Mesenchymal stem cell (in vitro differentiated cells and primary cell): ENCODE data around the gene LRRC10B.

Source experiments
- DNase-seq: peaks from one replicate; pipeline ENCODE4 v3.0.0-alpha.2; 2013
- H2AFZ ChIP-seq: one replicate; pipeline ENCODE4 v1.6.1; 2013; ENCODE audit warnings: low read depth, mild to moderate bottlenecking, control low read depth, inconsistent platforms, low read length, moderate library complexity
- H2AK5ac ChIP-seq: 2 replicates; pipeline ENCODE4 v1.6.1; 2013; ENCODE audit warnings: low read length, moderate library complexity, mild to moderate bottlenecking, inconsistent platforms; ENCODE audit not compliant: severe bottlenecking
- H2BK120ac ChIP-seq: one replicate; pipeline ENCODE4 v1.6.1; 2013; ENCODE audit warnings: low read depth, mild to moderate bottlenecking, inconsistent platforms, low read length, moderate library complexity
- H2BK12ac ChIP-seq, 2 experiments: one replicate each; pipeline ENCODE4 v1.6.1; 2013; ENCODE audit warnings: inconsistent platforms in 2 of 2, low read length in 2 of 2, mild to moderate bottlenecking in 2 of 2, moderate library complexity in 2 of 2, control low read depth in 1 of 2
- H2BK15ac ChIP-seq: one replicate; pipeline ENCODE4 v1.6.1; 2013; ENCODE audit warnings: mild to moderate bottlenecking, low read depth, inconsistent platforms; ENCODE audit not compliant: poor library complexity, severe bottlenecking
- H2BK5ac ChIP-seq: 2 replicates; pipeline ENCODE4 v1.6.1; 2013; ENCODE audit warnings: low read depth, mild to moderate bottlenecking, low read length, control low read depth, inconsistent platforms; ENCODE audit not compliant: poor library complexity, severe bottlenecking
- H3K14ac ChIP-seq, 2 experiments: one replicate each; pipeline ENCODE4 v1.6.1; 2013; ENCODE audit warnings: inconsistent platforms in 2 of 2, low read length in 2 of 2, control low read depth in 1 of 2, mild to moderate bottlenecking in 1 of 2, moderate library complexity in 1 of 2
- H3K18ac ChIP-seq, 2 experiments: one replicate each; pipeline ENCODE4 v1.6.1; 2013; ENCODE audit warnings: inconsistent platforms in 2 of 2, low read length in 2 of 2, control low read depth in 1 of 2, low read depth in 1 of 2, mild to moderate bottlenecking in 1 of 2
- H3K23ac ChIP-seq, 2 experiments: one replicate each; pipeline ENCODE4 v1.6.1; 2013; ENCODE audit warnings: inconsistent platforms in 2 of 2, low read length in 2 of 2, mild to moderate bottlenecking in 2 of 2, moderate library complexity in 2 of 2, control low read depth in 1 of 2
- H3K27ac ChIP-seq: 2 replicates; pipeline ENCODE4 v1.5.1; 2013; ENCODE audit warnings: mild to moderate bottlenecking, moderate library complexity, low read length, control low read depth, inconsistent platforms; ENCODE audit not compliant: poor library complexity, severe bottlenecking
- H3K27me3 ChIP-seq, 2 experiments: 2 replicates each; pipeline versions ENCODE4 v1.6.1 to v1.7.0; 2013; ENCODE audit warnings: low read length in 2 of 2, mild to moderate bottlenecking in 2 of 2, moderate library complexity in 2 of 2, control low read depth in 1 of 2, inconsistent platforms in 1 of 2; ENCODE audit not compliant: control insufficient read depth in 1 of 2, insufficient read depth in 1 of 2
- H3K36me3 ChIP-seq, 2 experiments: 2 replicates each; pipeline versions ENCODE4 v1.6.1 to v1.7.0; 2013; ENCODE audit warnings: low read length in 2 of 2, control low read depth in 1 of 2, inconsistent platforms in 1 of 2, low read depth in 1 of 2, mild to moderate bottlenecking in 1 of 2; ENCODE audit not compliant: insufficient read depth in 2 of 2, control insufficient read depth in 1 of 2
- H3K4ac ChIP-seq, 2 experiments: one replicate each; pipeline ENCODE4 v1.6.1; 2013; ENCODE audit warnings: inconsistent platforms in 2 of 2, low read length in 2 of 2, mild to moderate bottlenecking in 2 of 2, moderate library complexity in 2 of 2, control low read depth in 1 of 2, low read depth in 1 of 2
- H3K4me1 ChIP-seq: 2 replicates; pipeline ENCODE4 v1.6.1; 2013; ENCODE audit warnings: low read depth, low read length, control low read depth; ENCODE audit not compliant: control insufficient read depth, insufficient read depth
- H3K4me2 ChIP-seq: 2 replicates; pipeline ENCODE4 v1.6.1; 2013; ENCODE audit warnings: low read length, mild to moderate bottlenecking, inconsistent platforms; ENCODE audit not compliant: poor library complexity, severe bottlenecking
- H3K4me3 ChIP-seq, 2 experiments: 2 replicates each; pipeline versions ENCODE4 v1.5.1 to v1.7.0; 2013; ENCODE audit warnings: low read length in 2 of 2, mild to moderate bottlenecking in 2 of 2, control low read depth in 1 of 2, low read depth in 1 of 2; ENCODE audit not compliant: insufficient read depth in 1 of 2
- H3K79me1 ChIP-seq: replicated peaks from 2 replicates; pipeline ENCODE4 v1.6.1; 2013; ENCODE audit warnings: mild to moderate bottlenecking, control low read depth, low read length, inconsistent platforms; ENCODE audit not compliant: poor library complexity, severe bottlenecking
- H3K9ac ChIP-seq: 2 replicates; pipeline ENCODE4 v1.7.0; 2013; ENCODE audit warnings: mild to moderate bottlenecking, low read length, moderate library complexity
- H3K9me3 ChIP-seq: 2 replicates; pipeline ENCODE4 v1.7.0; 2013; ENCODE audit warnings: mild to moderate bottlenecking, low read length; ENCODE audit not compliant: control insufficient read depth
- H4K8ac ChIP-seq: one replicate; pipeline ENCODE4 v1.6.1; 2013; ENCODE audit warnings: inconsistent platforms, mild to moderate bottlenecking, low read length, moderate library complexity
- H4K91ac ChIP-seq: one replicate; pipeline ENCODE4 v1.6.1; 2013; ENCODE audit warnings: mild to moderate bottlenecking, low read length, inconsistent platforms
- WGBS: methylation state at CpG from one replicate; pipeline ENCODE4 v1.1.7; 2013; ENCODE audit warnings: mixed read lengths; 5-methylcytosine and 5-hydroxymethylcytosine counted together

Gene LRRC10B

DNA sequence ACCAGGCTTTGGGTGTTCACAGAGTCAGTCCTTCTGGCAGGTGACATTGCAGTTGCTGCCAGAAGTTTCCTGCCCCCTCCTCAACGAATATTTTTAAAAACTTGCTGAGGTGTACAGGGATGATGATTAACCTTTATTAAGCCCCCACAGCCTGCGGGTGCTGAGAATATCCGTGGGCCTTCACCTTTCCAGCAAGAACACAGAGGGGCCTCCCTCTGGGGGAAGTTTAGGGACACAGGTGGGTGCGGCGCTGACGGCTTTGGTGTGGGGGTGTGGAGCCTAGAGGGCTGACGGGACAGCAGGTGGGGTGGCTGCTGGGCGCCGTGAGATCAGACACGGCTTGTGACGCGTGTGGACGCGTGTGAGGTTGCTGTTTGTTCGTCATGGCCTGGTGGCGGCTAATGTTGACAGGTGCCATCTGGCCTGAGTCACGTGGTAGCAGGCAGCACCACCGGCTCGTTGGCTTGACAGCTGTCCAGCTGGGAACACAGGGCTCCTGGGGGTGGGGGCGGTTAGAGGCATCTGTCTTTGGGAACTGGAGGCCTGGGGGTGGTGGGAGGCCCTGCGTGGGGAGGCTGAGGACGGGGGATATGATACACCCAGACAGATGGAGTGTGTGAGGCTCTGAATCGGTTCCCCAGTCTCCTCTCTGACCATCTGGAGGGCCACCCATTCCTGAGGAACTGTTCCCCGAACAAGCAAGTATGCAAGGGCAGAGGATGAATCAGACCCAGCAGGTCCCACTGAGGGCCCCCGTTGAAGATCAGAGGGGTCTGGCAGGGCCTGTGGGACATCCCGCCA lies 12.5 kb upstream of the LRRC10B start:
- no peak overlapping the region for H3K4ac ChIP-seq
- no peak overlapping the region for H2BK15ac ChIP-seq
- no peak overlapping the region for H4K8ac ChIP-seq
- H3K27me3 ChIP-seq: peaks cover 22 to 38% of the 10 kb centered on the region in 2 experiments
- DNase-seq: no peak
- no peak overlapping the region for H2BK12ac ChIP-seq
- H3K79me1 ChIP-seq: no peaks in the 10 kb centered on the region
- H3K4me3 ChIP-seq: no peak overlapping the region
- no peaks in the 10 kb centered on the region for H3K36me3 ChIP-seq
- H4K91ac ChIP-seq: no peak overlapping the region
- no peak overlapping the region for H3K4me2 ChIP-seq
- H3K23ac ChIP-seq: no peak overlapping the region
- no peak overlapping the region for H2BK120ac ChIP-seq
- WGBS: 85% methylated on average over 26 of the region's 26 CpGs
- no peak overlapping the region for H3K9ac ChIP-seq
- no peak overlapping the region for H2AK5ac ChIP-seq
- no peaks in the 10 kb centered on the region for H3K9me3 ChIP-seq
- no peaks in the 10 kb centered on the region for H3K4me1 ChIP-seq
- no peak overlapping the region for H2AFZ ChIP-seq
- H2BK5ac ChIP-seq: no peak overlapping the region
- H3K18ac ChIP-seq: no peak overlapping the region
- no peak overlapping the region for H3K14ac ChIP-seq
- H3K27ac ChIP-seq: no peak overlapping the region

DNA sequence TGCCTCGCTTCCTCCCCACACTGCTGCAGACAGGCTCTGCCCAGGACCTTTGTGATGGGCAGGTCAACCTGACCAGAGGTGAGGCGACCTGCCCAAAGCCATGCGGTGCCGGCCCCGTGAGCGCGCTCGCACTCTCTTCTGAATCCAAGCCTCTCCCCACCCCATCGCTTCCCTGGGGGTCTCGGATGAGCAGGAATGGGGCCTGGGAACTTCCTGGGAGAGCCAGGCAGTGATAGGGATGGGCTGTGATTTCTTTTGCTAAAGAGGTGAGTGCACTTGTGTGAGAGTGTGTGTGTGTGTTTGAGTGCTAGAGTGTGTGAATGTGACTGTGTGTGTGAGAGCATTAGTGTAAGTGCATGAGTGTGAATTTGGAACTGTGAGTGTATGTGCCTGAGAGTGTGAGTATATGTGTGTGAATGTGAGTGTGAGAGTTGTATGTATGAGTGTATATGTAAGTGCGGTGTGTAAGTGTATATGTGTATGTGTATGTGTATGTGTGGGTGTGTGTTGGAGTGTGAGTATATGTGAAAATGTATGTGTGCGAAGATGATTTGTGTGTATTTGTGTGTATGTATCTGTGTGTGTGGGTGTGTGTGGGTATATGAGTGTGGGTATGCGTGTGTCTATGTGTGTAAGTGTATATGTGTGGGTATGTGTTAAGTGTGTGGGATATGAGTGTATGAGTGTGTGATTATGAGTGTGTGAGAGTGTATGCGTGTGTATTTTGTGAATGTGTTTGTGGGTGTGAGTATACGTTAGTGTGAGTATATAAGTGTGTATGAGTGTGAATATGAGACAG lies 11.7 kb upstream of the LRRC10B start:
- no peak overlapping the region for H2BK12ac ChIP-seq
- no peaks in the 10 kb centered on the region for H3K79me1 ChIP-seq
- no peak overlapping the region for H2BK120ac ChIP-seq
- no peak overlapping the region for H2AFZ ChIP-seq
- no peak overlapping the region for H3K18ac ChIP-seq
- H3K4me2 ChIP-seq: no peak overlapping the region
- WGBS: 88% methylated on average over 15 of the region's 15 CpGs
- H3K14ac ChIP-seq: no peak overlapping the region
- no peak overlapping the region for H4K91ac ChIP-seq
- no peak overlapping the region for H3K4ac ChIP-seq
- H3K27ac ChIP-seq: no peak overlapping the region
- H3K36me3 ChIP-seq: no peaks in the 10 kb centered on the region
- H3K4me3 ChIP-seq: no peak overlapping the region
- no peaks in the 10 kb centered on the region for H3K4me1 ChIP-seq
- H3K23ac ChIP-seq: no peak overlapping the region
- DNase-seq: no peak
- H4K8ac ChIP-seq: no peak overlapping the region
- H2AK5ac ChIP-seq: no peak overlapping the region
- no peak overlapping the region for H2BK5ac ChIP-seq
- H2BK15ac ChIP-seq: no peak overlapping the region
- no peak overlapping the region for H3K9ac ChIP-seq
- H3K9me3 ChIP-seq: no peaks in the 10 kb centered on the region
- peaks cover 26 to 38% of the 10 kb centered on the region in 2 experiments for H3K27me3 ChIP-seq

DNA sequence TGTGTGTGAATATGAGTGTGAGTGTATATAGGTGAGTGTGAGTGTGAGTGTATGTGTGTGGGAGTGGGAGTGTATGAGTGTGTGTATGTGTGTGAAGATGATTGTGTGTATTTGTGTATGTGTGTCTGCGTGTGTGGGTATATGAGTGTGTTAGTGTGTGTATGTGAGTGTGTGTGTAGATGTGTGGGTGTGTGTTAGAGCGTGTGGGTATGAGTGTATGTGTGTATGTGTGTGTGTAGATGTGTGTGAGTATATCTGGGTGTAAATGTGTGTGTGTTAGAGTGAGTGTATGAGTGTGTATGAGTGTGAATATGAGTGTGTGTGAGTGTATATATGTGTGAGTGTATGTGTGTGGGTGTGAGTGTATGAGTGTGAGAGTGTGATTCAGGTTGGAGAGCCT lies 11.1 kb upstream of the LRRC10B start:
- Histone ChIP-seq H4K91ac (no peak overlapping the region), H3K9me3 (no peaks in the 10 kb centered on the region), H4K8ac (no peak overlapping the region), H3K18ac (no peak overlapping the region), H3K27ac (no peak overlapping the region), H2BK120ac (no peak overlapping the region), H2AK5ac (no peak overlapping the region), H3K4ac (no peak overlapping the region), H2BK15ac (no peak overlapping the region), H3K36me3 (no peaks in the 10 kb centered on the region), H3K14ac (no peak overlapping the region), H2BK5ac (no peak overlapping the region), H3K27me3 (peaks cover 32 to 44% of the 10 kb centered on the region in 2 experiments), H2BK12ac (no peak overlapping the region), H3K9ac (no peak overlapping the region), H2AFZ (no peak overlapping the region), H3K4me2 (no peak overlapping the region), H3K4me1 (no peaks in the 10 kb centered on the region), H3K79me1 (no peaks in the 10 kb centered on the region), H3K23ac (no peak overlapping the region), H3K4me3 (no peak overlapping the region)
- 85% methylated on average over 2 of the region's 2 CpGs for WGBS
- no peak for DNase-seq

DNA sequence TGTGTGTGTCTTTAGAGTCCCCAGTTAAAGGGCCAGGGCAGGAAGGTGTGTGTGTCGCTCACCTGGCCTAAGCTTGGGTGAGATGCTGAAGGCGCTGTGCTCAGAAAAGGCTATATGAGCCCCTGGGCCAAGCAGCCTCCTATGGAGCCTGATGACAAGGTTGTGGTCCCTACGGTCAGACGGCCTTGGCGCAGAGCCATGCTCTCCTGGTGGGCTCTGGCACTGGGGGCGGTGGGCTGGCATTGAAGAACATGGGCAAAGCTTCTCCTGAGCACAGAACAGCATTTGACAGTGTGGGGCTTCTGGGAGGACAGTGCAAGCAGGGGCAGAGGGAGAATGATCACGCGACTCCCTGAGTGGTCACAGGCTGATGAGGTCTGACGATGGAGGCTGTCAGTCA lies 10.7 kb upstream of the LRRC10B start:
- peaks cover 36 to 48% of the 10 kb centered on the region in 2 experiments for H3K27me3 ChIP-seq
- H2AK5ac ChIP-seq: no peak overlapping the region
- no peak overlapping the region for H3K4me2 ChIP-seq
- H2BK5ac ChIP-seq: no peak overlapping the region
- H4K8ac ChIP-seq: no peak overlapping the region
- H3K9me3 ChIP-seq: no peaks in the 10 kb centered on the region
- no peak overlapping the region for H3K4ac ChIP-seq
- H3K9ac ChIP-seq: no peak overlapping the region
- H3K23ac ChIP-seq: no peak overlapping the region
- H3K4me1 ChIP-seq: no peaks in the 10 kb centered on the region
- no peak overlapping the region for H3K18ac ChIP-seq
- H2AFZ ChIP-seq: no peak overlapping the region
- no peak overlapping the region for H3K27ac ChIP-seq
- no peak overlapping the region for H2BK12ac ChIP-seq
- WGBS: 83% methylated on average over 9 of the region's 9 CpGs
- no peak overlapping the region for H4K91ac ChIP-seq
- no peaks in the 10 kb centered on the region for H3K79me1 ChIP-seq
- DNase-seq: no peak
- no peak overlapping the region for H2BK15ac ChIP-seq
- H3K4me3 ChIP-seq: no peak overlapping the region
- H2BK120ac ChIP-seq: no peak overlapping the region
- no peak overlapping the region for H3K14ac ChIP-seq
- no peaks in the 10 kb centered on the region for H3K36me3 ChIP-seq
